Ovary (tissue), 3 donors: ENCODE measurements around the gene CRMP1.

Source experiments
- CTCF ChIP-seq, 3 donors: fragments of 450-650 bp in 2 of 3; fragments of 200-600 bp in 1 of 3; IDR thresholded peaks; one replicate each; pipeline versions ENCODE4 v1.5.1 to v1.8.0; 2016 to 2022; ENCODE audit warnings: antibody characterized with exemption in 3 of 3, mild to moderate bottlenecking in 1 of 3
- EP300 ChIP-seq: sonication (generic); formaldehyde crosslinking; IDR thresholded peaks from one replicate; pipeline ENCODE4 v1.6.1; 2017; ENCODE audit warnings: antibody characterized with exemption
- POLR2A ChIP-seq: fragments of 450-650 bp; IDR thresholded peaks from one replicate; pipeline ENCODE4 v1.6.1; 2017; ENCODE audit warnings: antibody characterized with exemption, mild to moderate bottlenecking, moderate library complexity
- donor health status: DM: no; HTN: no; CAD: no.

GRCh38 chr4:5795580-5795979 is 97.3 kb downstream of the CRMP1 start:
- TF ChIP-seq CTCF (IDR thresholded peaks at IDR 0.05) (no peak), POLR2A (no peak), EP300 (no peak)
